Measurements from ENCODE around the gene PXN. TPM values are rescaled to one million over a fixed set of nuclear protein-coding genes. Genes with fewer than 3 reads are reported as not detected.

PXN gene
- total RNA-seq, 1 donor from 2014 or later = 8.2 TPM

DNA sequence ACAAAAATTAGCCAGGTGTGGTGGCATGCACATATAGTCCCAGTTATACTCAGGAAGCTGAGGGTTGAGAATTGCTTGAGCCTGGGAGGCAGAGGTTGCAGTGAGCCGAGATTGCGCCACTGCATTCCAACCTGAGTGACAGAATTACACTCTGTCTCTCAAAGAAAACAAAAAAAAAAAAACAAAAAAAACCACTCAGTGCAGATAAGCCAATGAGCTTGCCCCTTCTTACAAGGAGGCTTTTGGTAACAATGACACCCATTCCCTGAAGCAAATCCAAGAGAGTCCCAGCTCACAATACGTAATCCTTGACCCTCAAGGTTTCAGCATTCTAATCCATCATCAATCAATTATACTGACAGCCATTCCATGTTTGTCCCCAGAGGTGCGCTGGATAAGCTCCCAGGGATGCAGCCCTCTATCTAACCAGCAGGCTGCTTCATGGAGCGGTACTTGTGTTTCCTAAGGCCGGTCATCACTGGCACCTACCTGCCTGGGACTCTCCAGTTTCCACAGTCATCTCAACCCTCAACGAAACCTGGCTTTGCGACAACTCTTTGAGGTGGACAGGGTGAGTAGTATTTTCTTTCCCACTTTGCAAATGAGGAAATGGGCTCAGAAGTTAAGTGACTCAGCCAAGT is 83.4 kb downstream of the PXN start:
- TF ChIP-seq EZH2phosphoT487 (IDR thresholded peaks at IDR 0.05) (no peak), EZH2 (IDR thresholded peaks at IDR 0.05) (no peak)
- TF ChIP-seq, protein P1, sequence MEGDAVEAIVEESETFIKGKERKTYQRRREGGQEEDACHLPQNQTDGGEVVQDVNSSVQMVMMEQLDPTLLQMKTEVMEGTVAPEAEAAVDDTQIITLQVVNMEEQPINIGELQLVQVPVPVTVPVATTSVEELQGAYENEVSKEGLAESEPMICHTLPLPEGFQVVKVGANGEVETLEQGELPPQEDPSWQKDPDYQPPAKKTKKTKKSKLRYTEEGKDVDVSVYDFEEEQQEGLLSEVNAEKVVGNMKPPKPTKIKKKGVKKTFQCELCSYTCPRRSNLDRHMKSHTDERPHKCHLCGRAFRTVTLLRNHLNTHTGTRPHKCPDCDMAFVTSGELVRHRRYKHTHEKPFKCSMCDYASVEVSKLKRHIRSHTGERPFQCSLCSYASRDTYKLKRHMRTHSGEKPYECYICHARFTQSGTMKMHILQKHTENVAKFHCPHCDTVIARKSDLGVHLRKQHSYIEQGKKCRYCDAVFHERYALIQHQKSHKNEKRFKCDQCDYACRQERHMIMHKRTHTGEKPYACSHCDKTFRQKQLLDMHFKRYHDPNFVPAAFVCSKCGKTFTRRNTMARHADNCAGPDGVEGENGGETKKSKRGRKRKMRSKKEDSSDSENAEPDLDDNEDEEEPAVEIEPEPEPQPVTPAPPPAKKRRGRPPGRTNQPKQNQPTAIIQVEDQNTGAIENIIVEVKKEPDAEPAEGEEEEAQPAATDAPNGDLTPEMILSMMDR (IDR thresholded peaks at IDR 0.05) = no peak
- H3K27ac ChIP-seq = no peak overlapping the region
- no peaks in the 10 kb centered on the region for H3K27me3 ChIP-seq
- no peaks in the 10 kb centered on the region for H3K36me3 ChIP-seq
- Mint-ChIP-seq H3K4me1 (no peaks in the 10 kb centered on the region), H3K27me3 (ENCODE audit: insufficient read depth, low read depth) (peaks cover 4% of the 10 kb centered on the region), H3K36me3 (peaks cover 44% of the 10 kb centered on the region), H3K27ac (no peak overlapping the region), H3K9me3 (no peaks in the 10 kb centered on the region), H3K4me3 (no peak overlapping the region)
- peaks cover 15% of the 10 kb centered on the region for H3K79me2 ChIP-seq (ENCODE audit: low read depth)
- no peaks in the 10 kb centered on the region for H3K9me3 ChIP-seq (ENCODE audit: low read depth)
- no peak overlapping the region for H3K9ac ChIP-seq
- H3K4me1 ChIP-seq = no peaks in the 10 kb centered on the region
- no peak for DNase-seq (ENCODE audit: low spot score)
- H2AFZ ChIP-seq (replicated peaks) = no peak overlapping the region
- H3K4me3 ChIP-seq = no peak overlapping the region
- no peak overlapping the region for H3K4me2 ChIP-seq
- H3F3A ChIP-seq (ENCODE audit: low read depth) = no peaks in the 10 kb centered on the region
- H4K20me1 ChIP-seq (ENCODE audit: low read depth) = peaks cover 25% of the 10 kb centered on the region

DNA sequence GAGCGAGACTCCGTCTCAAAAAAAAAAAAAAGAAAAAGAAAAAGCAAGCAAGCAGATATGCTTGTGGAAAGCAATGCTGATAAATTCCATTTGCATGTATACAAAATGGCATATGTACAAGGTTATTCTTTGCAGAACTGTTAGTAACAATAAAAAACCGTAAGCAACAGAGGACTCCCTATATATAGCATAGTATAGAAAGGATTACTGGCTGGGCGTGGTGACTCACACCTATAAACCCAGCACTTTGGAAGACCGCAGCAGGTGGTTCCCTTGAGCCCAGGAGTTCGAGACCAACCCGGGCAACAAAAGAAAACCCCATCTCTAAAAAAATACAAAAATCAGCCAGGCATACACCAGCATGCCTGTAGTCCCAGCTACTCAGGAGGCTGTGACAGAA is 84.6 kb downstream of the PXN start:
- no peaks in the 10 kb centered on the region for H3K9me3 ChIP-seq (ENCODE audit: low read depth)
- no peak overlapping the region for H3K27ac ChIP-seq
- Mint-ChIP-seq H3K9me3 (no peaks in the 10 kb centered on the region), H3K4me3 (no peak overlapping the region), H3K36me3 (peaks cover 48% of the 10 kb centered on the region), H3K4me1 (no peaks in the 10 kb centered on the region), H3K27ac (no peak overlapping the region), H3K27me3 (ENCODE audit: insufficient read depth, low read depth) (peaks cover 4% of the 10 kb centered on the region)
- peaks cover 15% of the 10 kb centered on the region for H4K20me1 ChIP-seq (ENCODE audit: low read depth)
- H3K4me2 ChIP-seq = no peak overlapping the region
- no peak for DNase-seq (ENCODE audit: low spot score)
- H3K4me3 ChIP-seq = no peak overlapping the region
- no peaks in the 10 kb centered on the region for H3K4me1 ChIP-seq
- no peaks in the 10 kb centered on the region for H3K27me3 ChIP-seq
- H3K79me2 ChIP-seq (ENCODE audit: low read depth) = peaks cover 9% of the 10 kb centered on the region
- H3F3A ChIP-seq (ENCODE audit: low read depth) = no peaks in the 10 kb centered on the region
- no peaks in the 10 kb centered on the region for H3K36me3 ChIP-seq
- H2AFZ ChIP-seq (replicated peaks) = no peak overlapping the region
- TF ChIP-seq EZH2 (IDR thresholded peaks at IDR 0.05) = no peak
- TF ChIP-seq, protein P1 (IDR thresholded peaks at IDR 0.05) = no peak
- TF ChIP-seq EZH2phosphoT487 (IDR thresholded peaks at IDR 0.05) = no peak
- no peak overlapping the region for H3K9ac ChIP-seq

DNA sequence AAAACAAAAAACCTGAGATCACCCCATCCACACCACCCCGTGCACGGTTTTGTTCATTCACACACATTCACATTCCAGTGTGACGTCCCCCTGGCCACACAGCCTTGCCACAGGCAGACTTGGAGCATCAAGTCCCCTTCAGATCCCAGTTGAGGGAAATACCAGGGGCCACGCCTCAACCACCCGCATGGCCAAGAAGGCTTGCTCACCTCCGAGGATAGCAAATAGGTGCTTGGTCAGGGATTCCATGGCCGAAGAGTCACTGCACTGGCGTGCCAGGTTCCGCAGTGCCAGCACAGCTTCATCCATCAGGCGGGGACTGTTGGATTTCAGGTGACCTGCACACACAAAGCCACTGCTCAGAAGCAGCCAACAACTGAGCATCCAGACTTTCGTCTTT is 90.0 kb downstream of the PXN start:
- H3K4me1 ChIP-seq = no peaks in the 10 kb centered on the region
- H3F3A ChIP-seq (ENCODE audit: low read depth) = no peaks in the 10 kb centered on the region
- no peaks in the 10 kb centered on the region for H3K79me2 ChIP-seq (ENCODE audit: low read depth)
- H3K36me3 ChIP-seq = no peaks in the 10 kb centered on the region
- H3K27me3 ChIP-seq = no peaks in the 10 kb centered on the region
- no peaks in the 10 kb centered on the region for H3K27me3 Mint-ChIP-seq (ENCODE audit: insufficient read depth, low read depth)
- no peaks in the 10 kb centered on the region for H3K9me3 Mint-ChIP-seq
- H2AFZ ChIP-seq (replicated peaks) = no peak overlapping the region
- H3K4me2 ChIP-seq = no peak overlapping the region
- no peak overlapping the region for H3K4me3 Mint-ChIP-seq
- H3K27ac Mint-ChIP-seq = no peak overlapping the region
- DNase-seq (ENCODE audit: low spot score) = no peak
- H3K9ac ChIP-seq = no peak overlapping the region
- H3K27ac ChIP-seq = no peak overlapping the region
- H3K9me3 ChIP-seq (ENCODE audit: low read depth) = no peaks in the 10 kb centered on the region
- H3K4me3 ChIP-seq = no peak overlapping the region
- no peaks in the 10 kb centered on the region for H4K20me1 ChIP-seq (ENCODE audit: low read depth)
- no peaks in the 10 kb centered on the region for H3K4me1 Mint-ChIP-seq
- peaks cover 46% of the 10 kb centered on the region for H3K36me3 Mint-ChIP-seq
- TF ChIP-seq, protein P1 (IDR thresholded peaks at IDR 0.05) = no peak
- TF ChIP-seq EZH2phosphoT487 (IDR thresholded peaks at IDR 0.05) = no peak
